ENCODE measurements around the gene DDX17.

Gene DDX17

GRCh38 chr22:38440747-38441350 is 65.3 kb downstream of the DDX17 start:
- Histone ChIP-seq H3K9ac (ENCODE audit: low read length) (no peak overlapping the region), H3K27me3 (ENCODE audit: control insufficient read depth, insufficient read depth, low read length) (no peaks in the 10 kb centered on the region), H3K27ac (ENCODE audit: low read length) (no peak overlapping the region), H3K4me3 (ENCODE audit: low read length) (no peak overlapping the region), H3K36me3 (ENCODE audit: control insufficient read depth, low read depth, low read length) (no peaks in the 10 kb centered on the region), H3K4me1 (ENCODE audit: control insufficient read depth, low read depth, low read length) (no peaks in the 10 kb centered on the region), H3K9me3 (ENCODE audit: control insufficient read depth, low read depth, low read length) (no peaks in the 10 kb centered on the region)

- H3K27me3 ChIP-seq (ENCODE audit: control insufficient read depth, insufficient read depth, low read length): no peaks in the 10 kb centered on the region
Observed at GRCh38 chr22:38437416-38437815, 68.7 kb downstream of the DDX17 start.

GRCh38 chr22:38436629-38437395 is 69.3 kb downstream of the DDX17 start:
- Histone ChIP-seq H3K9ac (ENCODE audit: low read length) (no peak overlapping the region), H3K27me3 (ENCODE audit: control insufficient read depth, insufficient read depth, low read length) (no peaks in the 10 kb centered on the region), H3K27ac (ENCODE audit: low read length) (no peak overlapping the region), H3K9me3 (ENCODE audit: control insufficient read depth, low read depth, low read length) (no peaks in the 10 kb centered on the region), H3K4me1 (ENCODE audit: control insufficient read depth, low read depth, low read length) (no peaks in the 10 kb centered on the region), H3K36me3 (ENCODE audit: control insufficient read depth, low read depth, low read length) (no peaks in the 10 kb centered on the region), H3K4me3 (ENCODE audit: low read length) (no peak overlapping the region)

More at GRCh38 chr22:38437416-38437815, 68.7 kb downstream of the DDX17 start:
- Histone ChIP-seq H3K9ac (ENCODE audit: low read length) (no peak overlapping the region), H3K9me3 (ENCODE audit: control insufficient read depth, low read depth, low read length) (no peaks in the 10 kb centered on the region), H3K4me1 (ENCODE audit: control insufficient read depth, low read depth, low read length) (no peaks in the 10 kb centered on the region), H3K36me3 (ENCODE audit: control insufficient read depth, low read depth, low read length) (no peaks in the 10 kb centered on the region), H3K27ac (ENCODE audit: low read length) (no peak overlapping the region), H3K4me3 (ENCODE audit: low read length) (no peak overlapping the region)

GRCh38 chr22:38435965-38436364 is 70.1 kb downstream of the DDX17 start:
- H3K4me3 ChIP-seq (ENCODE audit: low read length): no peak overlapping the region
- no peaks in the 10 kb centered on the region for H3K27me3 ChIP-seq (ENCODE audit: control insufficient read depth, insufficient read depth, low read length)
- no peaks in the 10 kb centered on the region for H3K36me3 ChIP-seq (ENCODE audit: control insufficient read depth, low read depth, low read length)
- no peak overlapping the region for H3K27ac ChIP-seq (ENCODE audit: low read length)
- no peak overlapping the region for H3K9ac ChIP-seq (ENCODE audit: low read length)
- no peaks in the 10 kb centered on the region for H3K4me1 ChIP-seq (ENCODE audit: control insufficient read depth, low read depth, low read length)
- H3K9me3 ChIP-seq (ENCODE audit: control insufficient read depth, low read depth, low read length): no peaks in the 10 kb centered on the region

- no peak overlapping the region for H3K9ac ChIP-seq (ENCODE audit: low read length)
- H3K27me3 ChIP-seq (ENCODE audit: control insufficient read depth, insufficient read depth, low read length): no peaks in the 10 kb centered on the region
- H3K36me3 ChIP-seq (ENCODE audit: control insufficient read depth, low read depth, low read length): no peaks in the 10 kb centered on the region
- H3K4me3 ChIP-seq (ENCODE audit: low read length): no peak overlapping the region
- no peaks in the 10 kb centered on the region for H3K4me1 ChIP-seq (ENCODE audit: control insufficient read depth, low read depth, low read length)
- H3K9me3 ChIP-seq (ENCODE audit: control insufficient read depth, low read depth, low read length): no peaks in the 10 kb centered on the region
- H3K27ac ChIP-seq (ENCODE audit: low read length): no peak overlapping the region
Observed at GRCh38 chr22:38435010-38435409, 71.1 kb downstream of the DDX17 start.

- Histone ChIP-seq H3K9ac (ENCODE audit: low read length) (no peak overlapping the region), H3K27ac (ENCODE audit: low read length) (no peak overlapping the region), H3K4me1 (ENCODE audit: control insufficient read depth, low read depth, low read length) (no peaks in the 10 kb centered on the region), H3K9me3 (ENCODE audit: control insufficient read depth, low read depth, low read length) (no peaks in the 10 kb centered on the region), H3K36me3 (ENCODE audit: control insufficient read depth, low read depth, low read length) (no peaks in the 10 kb centered on the region), H3K4me3 (ENCODE audit: low read length) (no peak overlapping the region), H3K27me3 (ENCODE audit: control insufficient read depth, insufficient read depth, low read length) (no peaks in the 10 kb centered on the region)
Observed at GRCh38 chr22:38433871-38434270, 72.2 kb downstream of the DDX17 start.

All from iPS-18a (cell line).